ENCODE measurements around the gene LRRN3.
A peak's percentile ranks its signal among the peaks of the same experiment; 100 is the strongest.

The LRRN3 gene

DNA sequence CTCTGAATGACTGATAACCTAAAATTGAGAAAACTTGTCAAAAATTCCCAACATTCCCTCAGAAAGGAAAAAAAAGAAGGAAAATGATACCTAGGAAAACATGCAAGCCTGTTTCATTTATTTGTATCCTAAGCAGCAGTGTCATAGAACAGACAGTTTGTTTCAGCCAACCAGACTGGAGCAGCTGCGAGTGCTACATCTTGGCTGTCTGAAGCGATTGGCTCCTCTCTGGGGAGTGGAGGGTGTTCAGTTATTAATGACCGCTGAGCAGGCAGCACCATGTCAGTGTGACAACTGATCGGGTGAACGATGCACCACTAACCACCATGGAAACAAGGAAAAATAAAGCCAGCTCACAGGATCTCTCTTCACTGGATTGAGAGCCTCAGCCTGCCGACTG lies at the start of gene LRRN3:
Gene LRRN3, plus strand, starts transcription at position 282 of the 400 bp plus-strand sequence. CDS start 31,646 bp downstream, outside the sequence.
- peak; percentile 70 for DNase-seq (ENCODE audit: low spot score)

DNA sequence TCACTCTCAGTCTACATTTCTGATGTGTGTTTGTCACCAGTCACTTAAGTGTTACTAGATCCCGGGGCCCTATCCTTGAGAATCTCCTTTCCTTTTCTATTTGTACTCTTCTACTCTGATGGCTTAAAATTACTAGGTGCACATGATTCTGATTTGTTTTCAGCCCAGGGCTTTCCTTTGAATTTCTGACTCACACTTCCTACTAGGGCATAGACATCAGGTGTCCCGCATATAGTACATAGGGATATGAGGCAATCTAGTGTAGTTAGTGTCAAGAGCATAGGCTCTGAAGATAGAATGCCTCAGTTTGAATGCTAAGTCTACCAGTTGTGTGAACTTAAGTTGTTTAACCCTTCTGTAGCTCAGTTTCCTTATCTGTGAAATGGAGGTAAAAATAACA lies 49.4 kb upstream of the LRRN3 start:
- peak; percentile 41 for DNase-seq (ENCODE audit: low spot score)

DNA sequence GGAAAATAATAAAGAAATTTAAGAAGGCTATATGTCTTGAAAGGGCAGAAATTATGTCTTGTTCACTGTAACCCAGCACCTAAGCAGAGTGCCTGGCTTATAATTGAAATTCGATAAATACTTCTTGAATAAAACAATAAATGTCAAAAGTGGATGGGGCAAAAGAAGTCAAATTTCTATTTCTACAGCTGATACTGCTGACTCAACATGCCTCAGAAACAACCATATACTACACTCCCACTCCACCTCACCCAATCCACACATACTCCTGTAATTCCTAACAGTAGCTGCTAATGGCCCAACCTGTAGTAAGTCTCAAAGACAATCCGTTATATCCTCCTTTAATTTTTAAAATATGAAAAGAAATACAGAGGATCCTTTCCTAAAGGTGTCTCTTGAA lies 48.1 kb upstream of the LRRN3 start:
- no peak for DNase-seq (ENCODE audit: low spot score)

DNA sequence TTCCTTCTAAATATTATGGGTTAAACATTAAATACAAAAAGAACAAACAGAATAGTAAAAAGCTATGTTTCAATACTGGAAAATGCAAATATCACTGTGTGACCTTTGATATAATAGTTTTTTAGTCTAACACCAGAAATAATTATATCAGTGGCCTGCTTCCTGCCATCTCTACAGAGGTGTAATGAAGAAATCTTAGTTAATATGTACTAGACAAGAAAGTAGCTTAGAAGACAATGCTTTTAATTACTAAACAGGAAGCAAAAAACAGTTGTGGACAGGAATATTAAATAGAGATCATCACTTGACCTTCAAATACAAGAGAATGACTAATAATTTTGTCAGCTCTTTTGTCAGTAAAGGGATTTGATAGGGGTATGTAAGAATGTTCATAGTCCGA lies 47.4 kb upstream of the LRRN3 start:
- peak; percentile 5 for DNase-seq (ENCODE audit: low spot score)

DNA sequence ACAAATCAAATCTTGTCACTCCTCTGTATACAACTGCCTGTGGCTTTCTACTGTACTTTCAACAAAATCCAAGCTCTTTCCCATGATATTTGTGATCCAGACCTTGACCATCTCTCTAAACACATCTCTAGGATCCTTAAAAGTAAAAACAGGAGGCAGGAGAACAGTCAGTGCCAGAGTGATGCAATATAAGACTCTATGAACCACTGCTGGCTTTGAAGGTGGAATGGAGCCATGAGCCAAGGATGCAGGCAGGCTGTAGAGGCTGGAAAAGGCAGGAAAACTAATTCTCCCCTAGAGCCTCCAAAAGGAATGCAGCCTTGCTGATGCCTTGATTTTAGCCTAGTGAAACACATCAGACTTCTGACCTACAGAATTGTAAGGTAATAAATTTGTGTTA lies 45.5 kb upstream of the LRRN3 start:
- no peak for DNase-seq (ENCODE audit: low spot score)

DNA sequence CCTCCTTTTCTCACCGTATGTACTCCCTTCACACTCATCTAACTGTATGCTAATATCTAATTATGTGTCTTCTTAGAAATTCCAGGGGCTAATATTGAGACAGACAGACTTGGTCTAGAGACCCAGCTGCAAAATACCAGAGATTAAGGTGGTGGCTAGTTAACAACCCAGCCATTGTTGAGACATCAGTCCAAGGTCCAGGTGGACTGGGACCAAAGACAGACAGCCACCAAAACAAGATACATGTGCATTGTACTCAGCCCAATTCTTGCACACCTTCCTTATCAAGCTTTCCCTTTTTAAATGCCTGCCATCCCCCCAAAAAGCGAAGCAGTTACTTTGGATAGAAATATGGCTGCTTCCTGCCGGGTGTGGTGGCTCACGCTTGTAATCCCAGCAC lies 43.3 kb upstream of the LRRN3 start:
- DNase-seq (ENCODE audit: low spot score), result no peak

DNA sequence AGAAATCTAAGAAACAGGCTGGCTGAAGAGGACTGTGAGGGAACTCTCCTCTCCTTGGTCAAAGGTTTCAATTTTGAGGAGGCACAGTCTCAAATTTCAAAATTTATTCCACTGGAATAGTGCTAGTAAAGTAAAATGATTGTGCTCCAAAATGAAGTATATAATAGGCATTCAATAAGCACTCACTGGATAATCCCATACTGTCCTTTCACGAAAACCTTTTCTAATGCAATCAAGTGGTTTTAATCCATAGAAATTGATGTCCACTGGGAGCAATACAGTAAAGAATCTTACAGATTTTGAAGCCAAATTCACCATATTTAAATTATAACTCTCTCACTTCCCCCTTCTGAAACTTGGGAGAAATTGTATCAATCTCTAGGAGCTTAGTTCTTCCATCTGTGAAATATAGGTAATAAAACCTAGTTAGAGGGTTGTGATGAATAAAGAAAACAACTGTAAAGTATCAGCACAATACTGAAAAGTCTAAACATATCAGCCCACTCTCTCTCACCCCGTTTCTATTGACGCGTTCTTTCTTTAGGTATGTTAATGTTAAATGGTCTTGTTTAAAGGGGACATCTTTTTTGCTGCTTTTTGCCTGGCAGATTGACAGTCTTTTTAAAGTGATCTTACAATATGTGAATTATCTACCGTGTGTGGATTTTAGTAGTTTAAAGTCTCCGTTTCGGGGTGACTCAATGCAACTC lies 40.8 kb upstream of the LRRN3 start:
- no peak for DNase-seq (ENCODE audit: low spot score)

DNA sequence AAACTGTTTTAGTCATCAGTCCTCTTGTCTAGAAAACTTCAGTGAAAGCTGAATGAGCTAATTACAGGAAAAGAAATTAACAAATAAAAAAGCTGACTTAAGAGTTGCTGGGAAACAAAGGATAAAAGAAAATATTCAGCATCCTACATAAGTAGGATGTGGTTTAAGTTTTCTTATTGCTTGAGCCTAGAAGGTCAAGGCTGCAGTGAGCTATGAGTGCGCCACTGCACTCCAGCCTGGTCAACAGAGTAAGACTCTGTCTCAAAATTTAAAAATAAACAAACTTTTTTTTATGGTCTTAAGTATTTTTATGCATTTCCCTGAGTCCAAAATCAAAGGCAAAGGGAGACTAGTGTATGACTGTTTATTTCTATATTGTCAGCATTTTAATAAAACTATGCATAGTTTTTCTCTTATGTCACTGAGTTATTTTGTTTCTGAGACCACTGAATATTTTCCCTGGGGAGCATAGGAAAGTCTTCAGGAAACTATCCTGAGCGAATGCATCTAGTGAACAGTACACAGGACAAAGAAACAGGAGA lies 40.0 kb upstream of the LRRN3 start:
- no peak for DNase-seq (ENCODE audit: low spot score)

DNA sequence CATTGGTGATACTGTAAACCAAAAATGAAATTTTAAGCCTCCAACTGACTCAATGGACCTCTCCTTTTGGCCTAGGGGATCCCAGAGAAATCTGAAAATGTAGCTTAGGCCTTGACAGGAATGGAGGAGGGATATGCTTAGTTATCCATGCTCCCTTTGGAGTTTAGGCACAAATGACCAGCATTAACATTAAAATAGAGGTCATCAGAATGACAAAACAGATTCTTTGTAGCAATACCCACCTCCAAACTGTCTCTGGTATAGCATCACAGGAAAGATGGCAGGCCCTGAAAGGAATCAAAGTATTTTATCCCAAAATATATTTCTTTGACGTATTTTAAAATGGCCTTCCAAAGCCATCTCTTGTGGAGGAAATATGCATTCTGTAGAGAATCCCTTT lies 39.1 kb upstream of the LRRN3 start:
- no peak for DNase-seq (ENCODE audit: low spot score)

DNA sequence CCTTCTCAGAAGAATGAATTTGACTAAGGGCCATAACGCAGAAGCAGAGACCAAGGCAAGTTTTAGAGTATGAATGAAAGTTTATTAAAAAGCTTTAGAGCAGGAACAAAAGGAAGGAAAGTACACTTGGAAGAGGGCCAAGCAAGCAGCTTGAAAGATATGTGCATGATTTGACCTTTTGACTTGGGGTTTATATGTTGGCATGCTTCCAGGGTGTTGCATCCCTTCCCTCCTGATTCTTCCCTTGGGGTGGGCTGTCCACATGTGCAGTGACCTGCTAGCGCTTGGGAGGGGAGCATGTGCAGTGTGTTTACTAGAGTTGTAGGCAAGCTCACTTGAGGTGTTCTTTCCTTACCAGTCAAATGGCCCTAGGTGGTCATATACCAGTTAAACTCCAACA lies 37.9 kb upstream of the LRRN3 start:
- no peak for DNase-seq (ENCODE audit: low spot score)

DNA sequence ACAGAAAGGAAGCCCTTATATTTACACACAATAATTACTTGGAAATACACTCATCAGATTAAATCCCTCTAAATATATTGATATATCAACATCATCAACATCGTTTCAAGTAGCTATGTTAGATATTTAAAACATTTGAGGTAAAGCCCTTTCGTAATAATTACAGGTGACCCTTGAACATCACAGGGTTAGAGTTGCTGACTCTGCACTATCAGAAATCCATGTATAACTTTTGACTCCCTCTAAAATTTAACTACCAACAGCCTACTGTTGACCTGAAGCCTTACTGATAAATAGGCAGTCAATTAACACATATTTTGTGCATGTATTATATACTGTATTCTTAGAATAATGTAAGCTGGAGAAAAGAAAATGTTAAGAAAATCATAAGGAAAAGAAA lies 34.6 kb upstream of the LRRN3 start:
- DNase-seq (ENCODE audit: low spot score), result no peak

DNA sequence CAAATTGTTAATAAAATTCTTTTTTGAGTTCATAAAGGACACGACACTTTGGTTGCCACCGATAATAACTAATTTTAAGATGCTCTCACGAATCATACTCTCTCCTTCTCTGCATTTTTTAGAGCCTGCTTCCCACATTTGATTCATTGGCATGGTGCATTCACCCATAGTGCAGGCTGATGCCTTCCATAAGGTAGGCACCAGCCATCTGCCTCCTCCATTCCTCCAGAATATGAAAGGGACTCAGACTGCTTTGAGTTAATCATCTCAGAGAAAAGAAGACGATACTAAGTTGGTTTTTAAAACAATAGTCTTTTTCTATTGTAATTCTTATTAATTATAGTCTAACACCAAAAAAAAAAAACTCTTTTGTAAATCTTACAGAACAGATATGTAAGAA lies 33.9 kb upstream of the LRRN3 start:
- no peak for DNase-seq (ENCODE audit: low spot score)

DNA sequence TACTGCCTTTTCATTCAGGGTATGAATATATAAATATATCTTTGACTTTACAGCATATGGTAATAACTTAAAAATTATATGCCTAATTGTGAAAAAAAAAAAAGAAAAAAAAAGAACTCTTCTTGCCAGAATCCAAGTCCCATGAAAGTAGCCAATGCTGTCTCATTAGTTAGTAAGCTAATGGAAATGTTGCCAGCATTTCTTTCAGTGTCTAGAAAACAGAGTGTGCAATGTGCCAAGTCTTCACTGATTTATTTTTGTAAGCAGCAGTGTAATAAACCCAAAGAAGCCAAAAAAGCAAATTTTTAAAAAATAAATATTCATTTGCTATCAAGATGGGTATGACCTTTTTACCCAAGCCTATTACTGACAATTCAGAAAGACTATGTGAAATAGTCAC lies 31.1 kb upstream of the LRRN3 start:
- DNase-seq (ENCODE audit: low spot score), result no peak

DNA sequence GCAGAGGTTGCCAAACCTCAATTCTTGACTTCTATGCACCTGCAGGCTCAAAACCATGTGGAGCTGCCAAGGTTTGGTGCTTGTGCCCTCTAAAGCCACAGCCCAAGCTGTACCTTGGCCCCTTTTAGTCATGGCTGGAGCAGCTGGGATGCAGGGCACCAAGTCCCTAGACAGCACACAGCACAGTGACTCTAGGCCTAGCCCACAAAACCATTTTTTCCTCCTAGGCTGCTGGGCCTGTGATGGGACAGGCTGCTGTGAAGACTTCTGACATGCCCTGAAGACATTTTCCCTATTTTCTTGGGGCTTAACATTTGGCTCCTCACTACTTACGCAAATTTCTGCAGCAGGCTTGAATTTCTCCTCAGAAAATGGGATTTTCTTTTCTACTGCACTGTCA lies 27.8 kb upstream of the LRRN3 start:
- DNase-seq (ENCODE audit: low spot score), result no peak

DNA sequence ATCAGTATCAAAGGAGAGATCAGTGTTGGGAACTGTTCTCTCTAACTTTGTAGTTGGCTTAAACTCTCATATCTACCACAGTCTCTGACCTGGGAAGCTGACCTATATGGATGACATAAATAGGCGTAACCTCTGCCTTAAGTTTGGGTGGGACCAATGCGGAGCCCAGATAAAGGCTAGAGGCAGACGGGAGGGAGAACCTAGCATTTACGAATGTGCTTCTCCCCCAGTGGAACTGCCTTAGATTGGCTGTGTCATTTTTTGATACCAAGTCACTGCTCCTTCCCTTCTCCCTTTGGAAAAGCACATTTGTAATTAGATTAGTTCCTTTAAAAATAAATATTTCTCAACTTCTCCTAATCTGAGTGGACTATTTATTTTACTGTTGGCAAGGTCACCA lies 23.7 kb upstream of the LRRN3 start:
- DNase-seq (ENCODE audit: low spot score), result no peak

DNA sequence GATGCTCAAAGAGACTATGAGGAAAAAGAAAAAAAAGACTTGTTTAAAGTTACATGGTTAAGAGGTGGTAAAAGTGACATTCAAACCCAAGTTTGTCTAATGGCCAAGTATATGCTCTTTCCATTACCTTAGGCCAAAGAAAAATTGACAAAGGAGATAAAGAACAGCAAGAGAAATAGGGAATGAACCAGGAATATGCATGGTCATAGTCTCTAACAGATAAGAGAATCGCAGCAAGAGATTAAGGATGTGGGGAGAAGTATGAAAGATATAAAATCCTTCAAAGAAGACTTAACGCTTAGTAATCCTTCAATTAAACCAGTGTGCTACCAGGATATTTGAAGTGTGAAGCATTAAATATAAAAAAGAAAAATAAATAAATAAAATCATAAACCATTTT lies 23.2 kb upstream of the LRRN3 start:
- DNase-seq (ENCODE audit: low spot score), result no peak

DNA sequence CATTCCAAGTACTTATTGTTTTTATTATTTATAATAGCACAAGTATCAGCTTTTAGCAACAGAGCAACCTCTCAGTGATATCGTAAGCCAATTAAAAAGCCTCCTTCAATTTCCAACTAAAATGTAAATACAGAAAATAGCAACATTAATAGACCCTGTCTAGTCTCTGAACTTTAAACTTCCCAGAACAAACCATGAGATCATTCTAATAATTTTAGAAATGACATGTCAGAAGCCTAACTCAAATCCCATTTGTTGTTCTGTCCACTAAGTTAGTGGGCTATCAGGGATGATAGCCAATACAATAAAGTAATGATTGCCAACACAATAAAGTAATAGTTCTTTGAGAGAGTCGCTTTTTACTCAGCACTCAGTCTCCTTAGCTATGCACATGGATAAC lies 22.3 kb upstream of the LRRN3 start:
- no peak for DNase-seq (ENCODE audit: low spot score)

DNA sequence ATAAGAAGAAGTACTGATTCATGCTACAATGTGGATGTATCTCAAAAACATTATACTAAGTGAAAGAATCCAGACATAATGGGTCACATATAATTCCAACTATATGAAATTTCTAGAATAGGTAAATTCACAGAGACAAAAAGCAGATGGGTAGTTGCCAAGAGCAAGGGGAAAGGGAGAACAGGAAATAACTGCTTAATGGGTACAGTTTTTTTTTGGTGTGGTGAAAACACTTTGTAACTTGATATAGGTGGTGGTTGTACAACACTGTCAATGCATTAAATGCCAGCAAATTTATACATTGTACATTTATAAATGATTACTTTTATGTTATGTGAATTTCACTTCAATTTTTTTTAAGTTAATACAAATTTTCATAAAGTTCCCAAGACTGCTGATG lies 19.4 kb upstream of the LRRN3 start:
- no peak for DNase-seq (ENCODE audit: low spot score)

DNA sequence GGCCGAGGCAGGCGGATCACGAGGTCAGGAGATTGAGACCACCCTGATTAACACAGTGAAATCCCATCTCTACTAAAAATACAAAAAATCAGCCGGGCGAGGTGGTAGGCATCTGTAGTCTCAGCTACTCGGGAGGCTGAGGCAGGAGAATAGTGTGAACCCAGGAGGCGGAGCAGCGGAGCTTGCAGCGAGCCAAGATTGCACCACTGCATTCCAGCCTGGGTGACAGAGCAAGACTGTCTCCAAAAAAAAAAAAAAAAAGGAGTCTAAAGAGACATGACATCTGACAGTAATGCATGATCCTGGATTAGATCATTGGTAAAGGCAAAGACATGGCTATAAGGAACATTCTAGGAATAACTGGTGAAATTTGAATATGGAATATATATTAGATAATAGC lies 18.3 kb upstream of the LRRN3 start:
- DNase-seq (ENCODE audit: low spot score), result peak; percentile 38

DNA sequence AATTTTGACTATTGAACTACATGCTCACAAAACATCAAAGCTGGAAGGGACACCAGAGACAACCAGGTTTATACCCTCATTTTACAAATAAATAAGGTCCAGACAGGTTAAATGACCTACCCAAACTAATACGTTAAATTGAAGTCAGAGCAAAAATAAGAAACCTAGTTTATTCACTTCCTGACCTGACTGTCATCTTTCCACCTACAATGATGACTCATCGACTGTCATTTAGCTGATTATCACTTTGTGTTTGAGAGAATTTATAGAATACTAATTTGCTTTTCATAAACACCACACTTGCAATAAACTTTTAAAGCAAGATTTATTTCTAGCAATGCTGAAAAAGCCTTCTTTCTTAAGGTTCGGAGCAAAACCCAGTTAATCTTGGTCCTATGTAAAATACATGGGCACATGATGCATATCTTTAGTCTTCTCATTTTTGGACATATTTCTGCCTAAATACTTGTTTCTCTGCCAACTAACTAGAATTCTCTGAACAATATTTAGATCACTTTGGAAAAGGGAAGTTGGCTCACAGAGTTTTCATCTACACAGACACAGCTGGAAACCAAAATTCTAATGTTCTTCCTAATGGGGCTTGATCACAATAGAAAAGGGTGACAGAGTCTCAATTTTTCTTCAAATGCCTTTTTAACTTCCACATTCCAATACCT lies 16.7 kb upstream of the LRRN3 start:
- peak; percentile 14 for DNase-seq (ENCODE audit: low spot score)

DNA sequence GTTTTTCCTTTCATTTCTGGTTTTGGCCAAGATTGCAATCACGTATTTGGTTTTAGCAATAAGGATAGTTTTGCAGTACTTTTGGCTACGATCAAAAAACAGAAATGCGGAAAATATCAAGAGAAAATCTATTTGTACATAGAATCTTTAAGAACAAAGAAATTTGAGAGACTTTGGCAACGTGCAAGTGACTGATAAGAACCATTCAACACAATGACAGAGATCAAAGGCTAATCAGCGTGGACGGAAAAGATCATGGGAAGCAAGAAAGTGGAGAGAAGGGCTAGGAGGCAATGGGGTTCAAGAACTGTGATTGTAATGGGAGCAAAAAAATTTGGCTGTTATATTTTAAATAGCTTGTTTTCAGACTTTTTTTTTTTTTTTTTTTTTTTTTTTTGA lies 16.2 kb upstream of the LRRN3 start:
- no peak for DNase-seq (ENCODE audit: low spot score)

DNA sequence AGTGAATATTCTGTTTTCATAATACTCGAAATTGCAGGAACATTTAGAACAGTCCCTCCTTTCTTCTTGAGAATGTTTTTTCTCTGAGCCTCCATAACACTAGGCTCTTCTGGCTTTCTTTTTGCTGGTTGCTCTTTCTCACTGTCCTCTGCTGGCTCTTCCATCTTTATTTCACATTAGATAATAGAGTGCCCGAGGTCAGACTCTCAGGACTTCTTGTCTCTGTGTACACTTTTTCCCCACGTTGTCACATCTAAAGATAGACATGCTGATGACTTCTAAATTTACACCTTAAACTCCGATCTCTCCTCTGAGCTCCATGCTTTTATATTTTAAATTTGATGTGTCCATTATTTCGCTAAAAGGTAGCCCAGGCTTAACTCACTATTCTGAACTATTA lies 15.4 kb upstream of the LRRN3 start:
- no peak for DNase-seq (ENCODE audit: low spot score)

DNA sequence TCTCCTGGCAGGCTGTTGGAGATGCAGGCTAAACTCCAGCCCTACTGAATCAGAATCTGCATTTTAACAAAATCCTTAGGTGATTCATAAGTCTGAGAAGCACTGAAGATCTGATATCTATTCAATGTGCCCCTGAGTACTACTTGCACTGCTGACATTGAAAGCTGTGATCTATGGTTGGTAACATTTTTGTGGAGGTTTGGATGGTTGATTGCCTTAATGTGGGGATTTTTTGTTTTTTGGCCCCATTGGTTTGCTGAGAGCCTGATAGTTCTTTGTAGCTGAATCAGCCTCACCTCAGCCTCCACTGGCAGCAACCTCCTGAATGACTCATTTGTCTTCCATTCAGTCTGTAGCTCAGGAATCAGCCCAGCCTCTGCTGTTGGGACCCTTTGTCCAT lies 14.7 kb upstream of the LRRN3 start:
- peak; percentile 87 for DNase-seq (ENCODE audit: low spot score)

DNA sequence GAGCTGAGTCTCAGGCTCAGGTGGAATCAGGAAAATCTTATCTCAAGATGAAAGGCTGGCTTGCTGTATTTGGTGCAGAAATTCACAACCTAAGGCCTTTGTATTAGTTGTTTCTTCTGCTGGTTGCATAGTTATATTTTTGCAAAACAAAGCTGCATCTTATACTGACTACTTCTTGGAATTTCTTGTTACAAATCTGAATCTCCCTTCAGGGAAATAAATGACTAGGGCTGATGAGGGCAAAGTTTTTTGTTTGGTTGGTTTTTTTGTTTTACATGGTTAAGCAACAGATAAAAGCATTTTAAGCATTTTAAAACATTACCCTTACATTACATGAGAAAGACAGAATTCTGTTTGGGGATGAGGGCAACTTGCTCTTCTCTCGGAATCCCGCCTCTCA lies 13.9 kb upstream of the LRRN3 start:
- no peak for DNase-seq (ENCODE audit: low spot score)

Data from kidney tubule cell (primary cell).